HepG2 (cell line): ENCODE data around the gene CCDC34. TPM values are rescaled to one million over a fixed set of nuclear protein-coding genes. Genes with fewer than 3 reads are reported as not detected.

ENCODE experiments used
- ELF4 ChIP-seq: sonication (generic); formaldehyde crosslinking; IDR thresholded peaks from 2 replicates; pipeline ENCODE4 v1.5.0; 2020; ENCODE audit warnings: missing genetic modification reagents, mild to moderate bottlenecking, moderate library complexity, borderline replicate concordance
- FOSL2 ChIP-seq: sonication (generic); formaldehyde crosslinking; IDR thresholded peaks from 2 replicates; pipeline ENCODE4 v1.4.0; 2020; ENCODE audit warnings: missing genetic modification reagents
- HMGA1 ChIP-seq: sonication (generic); formaldehyde crosslinking; conservative IDR thresholded peaks from 2 replicates; pipeline ENCODE4 v1.4.0; 2020; ENCODE audit warnings: missing genetic modification reagents
- HNRNPLL ChIP-seq: fragments of 200-400 bp; formaldehyde crosslinking; IDR thresholded peaks from 2 replicates; pipeline ENCODE4 v1.6.1; 2017; ENCODE audit warnings: mild to moderate bottlenecking, low read depth, low read length; ENCODE audit not compliant: poor library complexity, severe bottlenecking
- HOXA7 ChIP-seq: sonication (generic); formaldehyde crosslinking; IDR thresholded peaks from 2 replicates; pipeline ENCODE4 v1.8.1; 2022; ENCODE audit warnings: mild to moderate bottlenecking, missing genetic modification reagents, moderate library complexity
- KLF9 ChIP-seq: IDR thresholded peaks from 2 replicates; pipeline ENCODE4 v1.6.1; 2016; ENCODE audit warnings: low read depth
- MED13 ChIP-seq: sonication (generic); formaldehyde crosslinking; IDR thresholded peaks from 2 replicates; pipeline ENCODE4 v1.5.0; 2020; ENCODE audit warnings: missing genetic modification reagents
- MED8 ChIP-seq: sonication (generic); formaldehyde crosslinking; IDR thresholded peaks from 2 replicates; pipeline ENCODE4 v1.8.1; 2023; ENCODE audit warnings: mild to moderate bottlenecking, missing genetic modification reagents; ENCODE audit not compliant: insufficient replicate concordance
- MYC ChIP-seq: sonication (generic); formaldehyde crosslinking; IDR thresholded peaks from 2 replicates; pipeline ENCODE4 v1.9.0; 2021; ENCODE audit warnings: missing genetic modification reagents, borderline replicate concordance
- PBX2 ChIP-seq: IDR thresholded peaks from 2 replicates; pipeline ENCODE4 v1.6.1; 2016; ENCODE audit warnings: control low read depth
- REPIN1 ChIP-seq: sonication (generic); formaldehyde crosslinking; IDR thresholded peaks from 2 replicates; pipeline ENCODE4 v1.8.0; 2022; ENCODE audit warnings: missing genetic modification reagents, low read depth, mild to moderate bottlenecking, borderline replicate concordance
- SMAD9 ChIP-seq: sonication (generic); formaldehyde crosslinking; IDR thresholded peaks from 2 replicates; pipeline ENCODE4 v1.5.1; 2020; ENCODE audit warnings: mild to moderate bottlenecking, missing genetic modification reagents
- SMC3 ChIP-seq: IDR thresholded peaks from 2 replicates; pipeline ENCODE4 v1.6.1; 2011; ENCODE audit warnings: low read length, improper control_type of control experiment
- SRSF4 ChIP-seq: fragments of 200-400 bp; formaldehyde crosslinking; IDR thresholded peaks from one replicate; pipeline ENCODE4 v1.6.1; 2018; ENCODE audit warnings: mild to moderate bottlenecking, low read depth, low read length, moderate library complexity; ENCODE audit not compliant: poor library complexity, severe bottlenecking
- TMF1 ChIP-seq: sonication (generic); formaldehyde crosslinking; IDR thresholded peaks from 2 replicates; pipeline ENCODE4 v1.8.1; 2022; ENCODE audit warnings: low read depth, missing genetic modification reagents
- TSC22D2 ChIP-seq: sonication (generic); formaldehyde crosslinking; IDR thresholded peaks from 2 replicates; pipeline ENCODE4 v1.5.1; 2020; ENCODE audit warnings: missing genetic modification reagents, mild to moderate bottlenecking, borderline replicate concordance
- U2AF2 ChIP-seq: fragments of 200-400 bp; formaldehyde crosslinking; IDR thresholded peaks from 2 replicates; pipeline ENCODE4 v1.6.1; 2017; ENCODE audit warnings: low read depth, mild to moderate bottlenecking, low read length
- ZBTB1 ChIP-seq: sonication (generic); formaldehyde crosslinking; IDR thresholded peaks from 2 replicates; pipeline ENCODE4 v1.4.0; 2020; ENCODE audit warnings: missing genetic modification reagents, borderline replicate concordance
- ZNF180 ChIP-seq: sonication (generic); formaldehyde crosslinking; IDR thresholded peaks from 2 replicates; pipeline ENCODE4 v1.4.0; 2020; ENCODE audit warnings: low read depth, missing genetic modification reagents, borderline replicate concordance
- ZNF253 ChIP-seq: sonication (generic); formaldehyde crosslinking; IDR thresholded peaks from 2 replicates; pipeline ENCODE4 v1.8.0; 2022; ENCODE audit warnings: mild to moderate bottlenecking, missing genetic modification reagents, borderline replicate concordance
- ZNF337 ChIP-seq: sonication (generic); formaldehyde crosslinking; IDR thresholded peaks from 2 replicates; pipeline ENCODE4 v1.5.1; 2020; ENCODE audit warnings: missing genetic modification reagents, low read depth, mild to moderate bottlenecking, borderline replicate concordance
- ZNF484 ChIP-seq: sonication (generic); formaldehyde crosslinking; IDR thresholded peaks from 2 replicates; pipeline ENCODE4 v1.5.1; 2020; ENCODE audit warnings: mild to moderate bottlenecking, low read depth, missing genetic modification reagents, borderline replicate concordance
- ZNF530 ChIP-seq: sonication (generic); formaldehyde crosslinking; IDR thresholded peaks from 2 replicates; pipeline ENCODE4 v1.5.0; 2020; ENCODE audit warnings: low read depth, mild to moderate bottlenecking, missing genetic modification reagents
- ZNF883 ChIP-seq: sonication (generic); formaldehyde crosslinking; IDR thresholded peaks from 2 replicates; pipeline ENCODE4 v1.5.1; 2020; ENCODE audit warnings: mild to moderate bottlenecking, missing genetic modification reagents; ENCODE audit errors: not compliant biosample characterization
- polyA plus RNA-seq, 8 experiments: library from polyadenylated mRNA; depleted of rRNA in 3 of 8; stranded (reverse) in 7 of 8; unstranded in 1 of 8; fragments of >200 nt; fragmentation: Illumina TruSeq in 4 of 8; extraction: Trizol in 4 of 8; gene quantifications; 2 replicates each; pipeline versions ENCODE4 v1.2.1 to v1.2.3, GENCODE V29; 2011 to 2016; ENCODE audit warnings: low read depth in 4 of 8, missing spikeins in 1 of 8, mixed read lengths in 1 of 8; ENCODE audit not compliant: insufficient read depth in 1 of 8
- total RNA-seq, 5 experiments: library from RNA; depleted of rRNA; stranded (reverse); fragments of >200 nt; fragmentation: Illumina TruSeq; extraction: Trizol; gene quantifications; 2 replicates each; pipeline ENCODE4 v1.2.3, GENCODE V29; 2016; ENCODE audit warnings: low read depth in 1 of 5
- TF ChIP-seq, protein P1 (sequence below): sonication (generic); formaldehyde crosslinking; IDR thresholded peaks from 2 replicates; pipeline ENCODE4 v1.5.0; 2020; ENCODE audit warnings: mild to moderate bottlenecking, missing genetic modification reagents
- TF ChIP-seq, protein P2 (sequence below): sonication (generic); formaldehyde crosslinking; IDR thresholded peaks from 2 replicates; pipeline ENCODE4 v1.5.1; 2020; ENCODE audit warnings: mild to moderate bottlenecking, moderate library complexity, missing genetic modification reagents

CCDC34 gene
- total and polyA plus RNA-seq, 2 of the 13 experiments (the other 11 are each of a cell fraction or from before 2014, with no cell fraction given): 7.6 to 34.3 TPM

DNA sequence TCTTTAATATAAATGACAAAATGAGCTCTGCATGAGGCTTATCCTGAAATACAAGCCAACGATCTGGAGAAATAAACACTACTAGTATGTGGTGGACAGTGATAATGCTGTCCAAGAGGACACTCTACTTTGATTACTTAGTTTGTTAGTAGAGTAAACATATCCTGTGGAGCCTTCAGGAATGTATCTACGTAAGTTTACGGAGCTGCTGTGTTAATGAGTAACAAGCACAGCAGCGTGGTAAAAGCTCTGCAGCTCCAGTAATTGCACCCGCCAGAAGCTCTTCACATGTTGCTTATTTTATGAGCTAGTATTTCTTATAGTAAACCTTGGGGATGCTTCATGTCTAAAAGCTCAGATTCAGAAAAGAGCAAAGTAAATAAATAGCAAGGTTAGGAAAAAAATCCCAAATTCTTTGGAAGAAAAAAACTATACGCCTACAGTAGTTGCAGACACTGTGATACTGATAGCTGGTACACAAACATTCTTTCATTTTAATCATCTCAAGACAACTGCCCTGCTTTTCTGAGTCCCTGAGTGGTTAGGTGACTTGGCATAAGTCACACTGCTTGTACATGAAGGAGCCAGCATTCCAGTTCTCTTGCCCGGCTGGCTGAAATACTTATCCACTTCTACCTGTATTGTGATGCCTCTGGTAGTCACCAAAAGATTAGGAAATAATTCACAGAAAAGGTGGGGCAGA is 32.7 kb upstream of the CCDC34 start (continued):
- TF ChIP-seq HMGA1 (CRISPR knock-in tag) (no peak), U2AF2 (no peak), ZNF253 (CRISPR knock-in tag) (no peak), SRSF4 (no peak), KLF9 (no peak), ZBTB1 (no peak), MED8 (no peak), PBX2 (CRISPR knock-in tag) (no peak), HOXA7 (CRISPR knock-in tag) (no peak), TSC22D2 (CRISPR knock-in tag) (no peak), SMC3 (no peak), REPIN1 (CRISPR knock-in tag) (no peak), TMF1 (no peak), ZNF484 (CRISPR knock-in tag) (no peak), ZNF883 (no peak), ELF4 (CRISPR knock-in tag) (no peak), FOSL2 (CRISPR knock-in tag) (peak; percentile 68), MYC (CRISPR knock-in tag) (no peak), ZNF337 (CRISPR knock-in tag) (no peak), SMAD9 (no peak), MED13 (CRISPR knock-in tag) (no peak), ZNF530 (CRISPR knock-in tag) (no peak), ZNF180 (CRISPR knock-in tag) (no peak), HNRNPLL (no peak)
- TF ChIP-seq, protein P1, sequence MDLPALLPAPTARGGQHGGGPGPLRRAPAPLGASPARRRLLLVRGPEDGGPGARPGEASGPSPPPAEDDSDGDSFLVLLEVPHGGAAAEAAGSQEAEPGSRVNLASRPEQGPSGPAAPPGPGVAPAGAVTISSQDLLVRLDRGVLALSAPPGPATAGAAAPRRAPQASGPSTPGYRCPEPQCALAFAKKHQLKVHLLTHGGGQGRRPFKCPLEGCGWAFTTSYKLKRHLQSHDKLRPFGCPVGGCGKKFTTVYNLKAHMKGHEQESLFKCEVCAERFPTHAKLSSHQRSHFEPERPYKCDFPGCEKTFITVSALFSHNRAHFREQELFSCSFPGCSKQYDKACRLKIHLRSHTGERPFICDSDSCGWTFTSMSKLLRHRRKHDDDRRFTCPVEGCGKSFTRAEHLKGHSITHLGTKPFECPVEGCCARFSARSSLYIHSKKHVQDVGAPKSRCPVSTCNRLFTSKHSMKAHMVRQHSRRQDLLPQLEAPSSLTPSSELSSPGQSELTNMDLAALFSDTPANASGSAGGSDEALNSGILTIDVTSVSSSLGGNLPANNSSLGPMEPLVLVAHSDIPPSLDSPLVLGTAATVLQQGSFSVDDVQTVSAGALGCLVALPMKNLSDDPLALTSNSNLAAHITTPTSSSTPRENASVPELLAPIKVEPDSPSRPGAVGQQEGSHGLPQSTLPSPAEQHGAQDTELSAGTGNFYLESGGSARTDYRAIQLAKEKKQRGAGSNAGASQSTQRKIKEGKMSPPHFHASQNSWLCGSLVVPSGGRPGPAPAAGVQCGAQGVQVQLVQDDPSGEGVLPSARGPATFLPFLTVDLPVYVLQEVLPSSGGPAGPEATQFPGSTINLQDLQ (CRISPR knock-in tag): no peak
- TF ChIP-seq, protein P2, sequence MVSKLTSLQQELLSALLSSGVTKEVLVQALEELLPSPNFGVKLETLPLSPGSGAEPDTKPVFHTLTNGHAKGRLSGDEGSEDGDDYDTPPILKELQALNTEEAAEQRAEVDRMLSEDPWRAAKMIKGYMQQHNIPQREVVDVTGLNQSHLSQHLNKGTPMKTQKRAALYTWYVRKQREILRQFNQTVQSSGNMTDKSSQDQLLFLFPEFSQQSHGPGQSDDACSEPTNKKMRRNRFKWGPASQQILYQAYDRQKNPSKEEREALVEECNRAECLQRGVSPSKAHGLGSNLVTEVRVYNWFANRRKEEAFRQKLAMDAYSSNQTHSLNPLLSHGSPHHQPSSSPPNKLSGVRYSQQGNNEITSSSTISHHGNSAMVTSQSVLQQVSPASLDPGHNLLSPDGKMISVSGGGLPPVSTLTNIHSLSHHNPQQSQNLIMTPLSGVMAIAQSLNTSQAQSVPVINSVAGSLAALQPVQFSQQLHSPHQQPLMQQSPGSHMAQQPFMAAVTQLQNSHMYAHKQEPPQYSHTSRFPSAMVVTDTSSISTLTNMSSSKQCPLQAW (CRISPR knock-in tag): peak; percentile 75
